Body of pancreas (tissue), 4 donors: ENCODE measurements around the gene S100A2. TPM values are rescaled to one million over a fixed set of nuclear protein-coding genes. Genes with fewer than 3 reads are reported as not detected.
A peak's percentile ranks its signal among the peaks of the same experiment; 100 is the strongest.

Experiments
- ATAC-seq: fragments of 150-250 bp; one replicate; pipeline ENCODE4 v1.9.1; 2016
- DNase-seq, 4 donors: peaks; one replicate each; pipeline ENCODE4 v3.0.0-alpha.2; 2019
- H3K27ac ChIP-seq, 4 donors: fragments of 200-600 bp; sonication (generic); 1 replicate in 3 of 4; 2 replicates in 1 of 4; pipeline versions ENCODE4 v1.5.1 to v1.6.1; 2016 to 2019; ENCODE audit warnings: mild to moderate bottlenecking in 1 of 4, mixed read lengths in 1 of 4, moderate library complexity in 1 of 4
- H3K27me3 ChIP-seq, 2 donors: fragments of 200-600 bp; sonication (generic); one replicate each; pipeline ENCODE4 v1.6.0; 2016; ENCODE audit warnings: mild to moderate bottlenecking in 1 of 2
- H3K36me3 ChIP-seq, 2 donors: fragments of 200-600 bp; sonication (generic); replicated peaks in 1 of 2; 2 replicates each; pipeline ENCODE4 v1.5.1; 2016; ENCODE audit warnings: low read depth in 2 of 2; ENCODE audit not compliant: insufficient read depth in 1 of 2
- H3K4me1 ChIP-seq: fragments of 200-600 bp; sonication (generic); one replicate; pipeline ENCODE4 v1.6.0; 2016
- H3K4me3 ChIP-seq, 2 donors: fragments of 200-600 bp; sonication (generic); 1 replicate in 1 of 2; 2 replicates in 1 of 2; pipeline ENCODE4 v1.5.1; 2016 to 2019
- H3K9me3 ChIP-seq, 3 donors: fragments of 200-600 bp; sonication (generic); 1 replicate in 2 of 3; 2 replicates in 1 of 3; pipeline ENCODE4 v1.5.1; 2016
- POLR2A ChIP-seq, 3 donors: fragments of 450-650 bp; IDR thresholded peaks; one replicate each; pipeline ENCODE4 v1.6.1; 2016; ENCODE audit warnings: antibody characterized with exemption in 3 of 3, mild to moderate bottlenecking in 2 of 3
- WGBS, 2 donors: methylation state at CpG; one replicate each; pipeline ENCODE4 v1.1.5; 2017; 5-methylcytosine and 5-hydroxymethylcytosine counted together
- intact Hi-C: fragments of 100-400 bp; cut with DNase I; formaldehyde crosslinking; loops from one replicate; pipeline ENCODE4 v1.15.1; 2023
- total RNA-seq, 2 donors: library from RNA; depleted of rRNA; stranded (reverse); fragments of >200 nt; gene quantifications; one replicate each; pipeline ENCODE4 v1.1.0, GENCODE V29; 2016
- TF ChIP-seq, protein P1 (sequence below), 7 experiments: fragments of 450-650 bp in 4 of 7; fragments of 200-600 bp in 3 of 7; sonication (generic) in 3 of 7; IDR thresholded peaks; one replicate each; pipeline ENCODE4 v1.5.1; 2016 to 2019; ENCODE audit warnings: antibody characterized with exemption in 7 of 7

Gene S100A2
- not detected for total RNA-seq

DNA sequence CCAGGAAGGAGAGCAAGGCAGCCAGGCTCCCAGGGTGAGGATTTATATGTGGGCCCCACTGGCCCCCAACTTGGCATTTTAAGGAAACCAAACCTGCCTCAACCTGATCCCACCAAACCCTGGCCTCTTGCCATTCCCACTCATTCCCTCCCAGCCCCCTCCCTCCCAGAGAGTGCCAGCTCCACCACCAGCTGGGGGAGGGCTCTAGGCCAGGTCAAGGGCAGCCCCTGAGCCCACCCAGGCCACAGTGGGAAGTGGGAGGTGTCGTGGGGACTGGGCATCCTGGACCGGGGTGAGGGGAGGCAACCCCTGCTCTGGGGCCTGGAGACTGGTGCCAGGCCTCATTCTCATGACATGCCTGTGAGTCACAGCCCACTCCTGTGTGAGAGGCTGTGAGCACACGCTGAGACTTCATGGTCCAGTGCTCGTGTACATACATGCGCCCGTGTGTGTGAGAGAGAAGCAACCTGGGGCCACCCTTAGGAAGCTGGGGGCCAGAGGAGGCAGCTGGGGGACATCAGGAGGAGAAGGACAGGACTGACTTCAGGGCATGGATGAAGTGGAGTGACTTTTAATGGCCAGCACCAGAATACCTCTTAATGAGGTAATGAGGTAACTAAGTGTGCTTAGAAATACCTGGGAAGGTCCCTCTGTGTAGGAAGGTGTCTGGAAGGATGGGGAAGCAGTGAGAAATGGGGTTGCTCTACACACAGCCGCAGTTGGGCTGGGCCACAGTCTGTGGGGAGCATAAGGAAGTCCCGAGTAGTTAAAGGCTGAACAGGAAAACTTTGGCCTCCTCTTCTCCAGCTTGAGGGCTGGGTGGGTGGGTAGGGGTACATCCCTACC is at the start of gene S100A2:
S100A2 (minus strand) TSS at position 316 of the 846 bp plus-strand sequence. CDS start 1,967 bp downstream, outside the sequence.
- no peak within 1 kb of the TSS for H3K4me3 ChIP-seq
- intact Hi-C loops, result loop anchor here (5.0 kb wide), 1 partner anchor 38 kb away; no protein-coding TSS in a partner anchor
- no peaks in the 10 kb centered on the region for H3K9me3 ChIP-seq

DNA sequence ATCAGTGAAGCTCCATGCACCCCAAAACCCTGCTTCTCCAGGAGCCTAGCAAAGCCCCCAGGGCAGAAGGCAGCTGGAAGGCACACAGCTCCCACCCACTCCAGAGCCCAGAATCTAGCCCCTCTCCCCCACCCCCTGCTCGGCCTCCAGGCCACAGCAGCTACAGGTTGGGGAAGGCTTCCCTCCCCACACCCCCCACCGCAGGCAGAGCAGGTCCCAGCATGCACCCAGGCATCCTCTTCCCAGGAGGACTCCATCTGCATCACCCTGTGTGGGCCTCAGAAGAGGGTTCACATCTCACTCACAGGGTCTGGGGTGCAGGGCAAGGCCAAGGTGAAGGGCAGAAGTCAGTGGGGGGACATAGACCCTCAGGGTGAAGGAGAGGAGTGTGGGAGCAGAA is 49.8 kb upstream of the S100A2 start:
- H3K4me3 ChIP-seq, result no peak overlapping the region

More for the DNA sequence above, at the start of gene S100A2:
- H3K36me3 ChIP-seq, result no peaks in the 10 kb centered on the region
- peaks cover 33% of the 10 kb centered on the region for H3K4me1 ChIP-seq
- peak; percentile 7 for ATAC-seq
- TF ChIP-seq, protein P1, sequence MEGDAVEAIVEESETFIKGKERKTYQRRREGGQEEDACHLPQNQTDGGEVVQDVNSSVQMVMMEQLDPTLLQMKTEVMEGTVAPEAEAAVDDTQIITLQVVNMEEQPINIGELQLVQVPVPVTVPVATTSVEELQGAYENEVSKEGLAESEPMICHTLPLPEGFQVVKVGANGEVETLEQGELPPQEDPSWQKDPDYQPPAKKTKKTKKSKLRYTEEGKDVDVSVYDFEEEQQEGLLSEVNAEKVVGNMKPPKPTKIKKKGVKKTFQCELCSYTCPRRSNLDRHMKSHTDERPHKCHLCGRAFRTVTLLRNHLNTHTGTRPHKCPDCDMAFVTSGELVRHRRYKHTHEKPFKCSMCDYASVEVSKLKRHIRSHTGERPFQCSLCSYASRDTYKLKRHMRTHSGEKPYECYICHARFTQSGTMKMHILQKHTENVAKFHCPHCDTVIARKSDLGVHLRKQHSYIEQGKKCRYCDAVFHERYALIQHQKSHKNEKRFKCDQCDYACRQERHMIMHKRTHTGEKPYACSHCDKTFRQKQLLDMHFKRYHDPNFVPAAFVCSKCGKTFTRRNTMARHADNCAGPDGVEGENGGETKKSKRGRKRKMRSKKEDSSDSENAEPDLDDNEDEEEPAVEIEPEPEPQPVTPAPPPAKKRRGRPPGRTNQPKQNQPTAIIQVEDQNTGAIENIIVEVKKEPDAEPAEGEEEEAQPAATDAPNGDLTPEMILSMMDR (IDR thresholded peaks at IDR 0.05), result no peak
- no peak for TF ChIP-seq POLR2A (IDR thresholded peaks at IDR 0.05)
- WGBS, 2 donors, result 62 to 68% methylated on average over 4 to 8 of the region's 8 CpGs
- no peaks in the 10 kb centered on the region for H3K27me3 ChIP-seq
- H3K27ac ChIP-seq, result peak within 1 kb of the TSS; percentile 76 to 86 (median 82)
- DNase-seq, result peak in 2 of 4 donors; percentile 40 to 57

DNA sequence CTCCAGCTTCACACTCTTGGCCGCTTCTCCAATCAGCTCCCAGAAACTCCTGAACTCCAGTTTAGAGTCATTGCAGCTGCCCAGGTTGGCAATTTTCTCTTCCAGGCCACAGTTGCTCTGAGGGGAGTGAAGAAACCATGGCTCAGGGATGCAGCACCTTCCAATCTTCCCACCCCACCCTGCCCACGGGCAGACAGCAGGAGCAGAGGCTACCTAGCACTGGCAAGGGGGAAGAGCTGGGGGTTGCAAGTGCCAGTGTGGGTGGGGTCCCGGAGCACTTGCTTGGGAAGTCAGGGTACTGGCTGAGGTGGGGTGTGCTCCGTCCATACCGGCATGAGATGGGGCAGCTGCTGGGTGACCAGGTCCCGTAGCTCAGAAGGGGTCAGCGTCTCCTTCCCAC is 49.3 kb upstream of the S100A2 start:
- no peak overlapping the region for H3K27ac ChIP-seq
- H3K36me3 ChIP-seq, result no peaks in the 10 kb centered on the region
- intact Hi-C loops, result loop anchor here (5.0 kb wide), 1 partner anchor 38 kb away; no protein-coding TSS in a partner anchor
- no peaks in the 10 kb centered on the region for H3K9me3 ChIP-seq
- DNase-seq (no peak), ATAC-seq (no peak)
- no peak overlapping the region for H3K4me3 ChIP-seq
- H3K4me1 ChIP-seq, result peaks cover 47% of the 10 kb centered on the region
- no peaks in the 10 kb centered on the region for H3K27me3 ChIP-seq
- TF ChIP-seq, protein P1 (IDR thresholded peaks at IDR 0.05), result no peak
- TF ChIP-seq POLR2A (IDR thresholded peaks at IDR 0.05), result no peak
- WGBS, 2 donors, result 90 to 91% methylated on average over 4 to 7 of the region's 7 CpGs

More for the DNA sequence above, 49.8 kb upstream of the S100A2 start:
- H3K9me3 ChIP-seq, result no peaks in the 10 kb centered on the region
- intact Hi-C loops, result no loop called here
- ATAC-seq (no peak), DNase-seq (no peak)
- TF ChIP-seq POLR2A (IDR thresholded peaks at IDR 0.05), result no peak
- TF ChIP-seq, protein P1 (IDR thresholded peaks at IDR 0.05), result no peak
- 80 to 95% methylated on average over 1 to 2 of the region's 2 CpGs for WGBS, 2 donors
- no peaks in the 10 kb centered on the region for H3K27me3 ChIP-seq
- H3K27ac ChIP-seq, result peak overlapping the region in 3 of 4 donors; percentile 64 to 70 (median 70)
- no peaks in the 10 kb centered on the region for H3K36me3 ChIP-seq
- peaks cover 42% of the 10 kb centered on the region for H3K4me1 ChIP-seq

DNA sequence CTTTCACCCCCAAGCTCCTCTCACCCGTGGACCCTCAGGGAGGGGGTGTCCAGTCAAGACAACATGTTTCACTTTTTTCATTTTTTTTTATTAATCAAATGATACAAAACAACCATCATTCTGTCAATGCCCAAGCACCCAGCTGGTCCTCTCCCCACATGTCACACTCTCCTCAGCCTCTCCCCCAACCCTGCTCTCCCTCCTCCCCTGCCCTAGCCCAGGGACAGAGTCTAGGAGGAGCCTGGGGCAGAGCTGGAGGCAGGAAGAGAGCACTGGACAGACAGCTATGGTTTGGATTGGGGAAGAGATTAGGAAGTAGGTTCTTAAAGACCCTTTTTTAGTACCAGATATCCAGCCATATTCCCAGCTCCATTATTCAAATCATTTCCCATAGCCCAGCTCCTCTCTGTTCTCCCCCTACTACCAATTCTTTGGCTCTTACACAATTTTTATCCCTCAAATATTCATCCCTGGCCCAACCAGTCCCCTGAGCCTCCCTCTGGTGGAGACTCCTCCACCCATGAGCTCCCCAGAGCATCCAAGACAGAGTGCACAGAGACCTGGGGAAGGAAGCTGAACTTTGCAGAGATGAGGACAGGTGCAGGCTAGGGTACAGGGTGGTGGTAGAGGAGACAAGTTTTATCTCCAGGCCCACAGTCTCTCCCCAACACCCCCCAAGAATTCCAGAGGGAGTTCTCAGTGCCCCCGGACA is 48.7 kb upstream of the S100A2 start:
- intact Hi-C loops, result loop anchor here (5.0 kb wide), 1 partner anchor 37 kb away; no protein-coding TSS in a partner anchor
- no peaks in the 10 kb centered on the region for H3K27me3 ChIP-seq
- H3K9me3 ChIP-seq, result no peaks in the 10 kb centered on the region
- H3K36me3 ChIP-seq, result no peaks in the 10 kb centered on the region
- H3K4me1 ChIP-seq, result peaks cover 51% of the 10 kb centered on the region
- no peak overlapping the region for H3K27ac ChIP-seq
- no peak for DNase-seq
- no peak for ATAC-seq
- TF ChIP-seq, protein P1 (IDR thresholded peaks at IDR 0.05), result no peak
- TF ChIP-seq POLR2A (IDR thresholded peaks at IDR 0.05), result no peak
- H3K4me3 ChIP-seq, result no peak overlapping the region
- WGBS, 2 donors, result 78 to 80% methylated on average over 2 of the region's 2 CpGs
